Stimulated activated naive CD8-positive, alpha-beta T cell treated with anti-CD3 and anti-CD28 coated beads, Interleukin-15, Interleukin-2, amounts not matched to agents 100 ng/mL and 50 ng/mL, for 24 hours (primary cell): ENCODE results near the gene XBP1.
A peak's percentile ranks its signal among the peaks of the same experiment; 100 is the strongest.
"Not testable (repeated sequence)": the region's sequence is repeated elsewhere in the genome, so short reads cannot be mapped to it uniquely, and the experiment has no call there.

Experiments used
- H3K27ac Mint-ChIP-seq: one replicate; pipeline ENCODE4 v1.8.0; 2021; ENCODE audit warnings: mild to moderate bottlenecking, mixed read lengths
- H3K27me3 Mint-ChIP-seq: one replicate; pipeline ENCODE4 v1.8.0; 2021; ENCODE audit warnings: mixed read lengths
- H3K36me3 Mint-ChIP-seq: one replicate; pipeline ENCODE4 v1.8.0; 2021; ENCODE audit warnings: low read depth, mixed read lengths
- H3K4me1 Mint-ChIP-seq: one replicate; pipeline ENCODE4 v1.8.0; 2021; ENCODE audit warnings: low read depth, mixed read lengths
- H3K4me3 Mint-ChIP-seq: one replicate; pipeline ENCODE4 v1.8.0; 2021; ENCODE audit warnings: mild to moderate bottlenecking, mixed read lengths
- H3K9me3 Mint-ChIP-seq: one replicate; pipeline ENCODE4 v1.8.0; 2021; ENCODE audit warnings: mixed read lengths

The XBP1 gene

GRCh38 chr22:28808716-28809355, 8.5 kb upstream of the XBP1 start:
- no peak overlapping the region for H3K4me3 Mint-ChIP-seq
- no peaks in the 10 kb centered on the region for H3K27me3 Mint-ChIP-seq
- H3K4me1 Mint-ChIP-seq = peaks cover 60% of the 10 kb centered on the region
- H3K9me3 Mint-ChIP-seq = no peaks in the 10 kb centered on the region
- peaks cover 17% of the 10 kb centered on the region for H3K36me3 Mint-ChIP-seq
- no peak overlapping the region for H3K27ac Mint-ChIP-seq

GRCh38 chr22:28805426-28805825, 5.1 kb upstream of the XBP1 start:
- not testable (repeated sequence) for H3K9me3 Mint-ChIP-seq, H3K27ac Mint-ChIP-seq, H3K27me3 Mint-ChIP-seq, H3K4me3 Mint-ChIP-seq
- H3K4me1 Mint-ChIP-seq = peaks cover 46% of the 10 kb centered on the region
- peaks cover 16% of the 10 kb centered on the region for H3K36me3 Mint-ChIP-seq

- peak overlapping the region; percentile 83 for H3K4me3 Mint-ChIP-seq
- no peaks in the 10 kb centered on the region for H3K27me3 Mint-ChIP-seq
- peaks cover 29% of the 10 kb centered on the region for H3K36me3 Mint-ChIP-seq
- peak overlapping the region; percentile 89 for H3K27ac Mint-ChIP-seq
- peaks cover 36% of the 10 kb centered on the region for H3K4me1 Mint-ChIP-seq
- no peaks in the 10 kb centered on the region for H3K9me3 Mint-ChIP-seq
Measured at GRCh38 chr22:28802595-28803123, 2.3 kb upstream of the XBP1 start.

GRCh38 chr22:28801845-28802594, 1.7 kb upstream of the XBP1 start:
- H3K36me3 Mint-ChIP-seq = peaks cover 32% of the 10 kb centered on the region
- peak overlapping the region; percentile 89 for H3K27ac Mint-ChIP-seq
- H3K4me3 Mint-ChIP-seq = peak overlapping the region; percentile 83
- no peaks in the 10 kb centered on the region for H3K9me3 Mint-ChIP-seq
- peaks cover 42% of the 10 kb centered on the region for H3K4me1 Mint-ChIP-seq
- H3K27me3 Mint-ChIP-seq = no peaks in the 10 kb centered on the region

- no peaks in the 10 kb centered on the region for H3K9me3 Mint-ChIP-seq
- peak overlapping the region; percentile 99 for H3K4me3 Mint-ChIP-seq
- peaks cover 64% of the 10 kb centered on the region for H3K4me1 Mint-ChIP-seq
- H3K27ac Mint-ChIP-seq = peak overlapping the region; percentile 99
- H3K27me3 Mint-ChIP-seq = no peaks in the 10 kb centered on the region
- peaks cover 55% of the 10 kb centered on the region for H3K36me3 Mint-ChIP-seq
Measured at GRCh38 chr22:28799606-28800307, 612 bp downstream of the XBP1 start.

- peak overlapping the region; percentile 99 for H3K27ac Mint-ChIP-seq
- H3K9me3 Mint-ChIP-seq = no peaks in the 10 kb centered on the region
- H3K4me1 Mint-ChIP-seq = peaks cover 69% of the 10 kb centered on the region
- H3K36me3 Mint-ChIP-seq = peaks cover 62% of the 10 kb centered on the region
- H3K4me3 Mint-ChIP-seq = peak overlapping the region; percentile 99
- H3K27me3 Mint-ChIP-seq = no peaks in the 10 kb centered on the region
Measured at GRCh38 chr22:28798810-28799605, 1.4 kb downstream of the XBP1 start.

- Mint-ChIP-seq H3K4me3 (peak overlapping the region; percentile 67), H3K36me3 (peaks cover 64% of the 10 kb centered on the region), H3K9me3 (no peaks in the 10 kb centered on the region), H3K27ac (peak overlapping the region; percentile 78), H3K27me3 (no peaks in the 10 kb centered on the region), H3K4me1 (peaks cover 78% of the 10 kb centered on the region)
Measured at GRCh38 chr22:28795932-28796856, 4.2 kb downstream of the XBP1 start.

- H3K27me3 Mint-ChIP-seq = no peaks in the 10 kb centered on the region
- no peak overlapping the region for H3K4me3 Mint-ChIP-seq
- H3K27ac Mint-ChIP-seq = no peak overlapping the region
- peaks cover 65% of the 10 kb centered on the region for H3K36me3 Mint-ChIP-seq
- H3K9me3 Mint-ChIP-seq = no peaks in the 10 kb centered on the region
- peaks cover 73% of the 10 kb centered on the region for H3K4me1 Mint-ChIP-seq
Measured at GRCh38 chr22:28795071-28795693, 5.2 kb downstream of the XBP1 start.

- Mint-ChIP-seq H3K9me3 (no peaks in the 10 kb centered on the region), H3K4me3 (no peak overlapping the region), H3K36me3 (peaks cover 68% of the 10 kb centered on the region), H3K4me1 (peaks cover 69% of the 10 kb centered on the region), H3K27ac (no peak overlapping the region), H3K27me3 (no peaks in the 10 kb centered on the region)
Measured at GRCh38 chr22:28793976-28794584, 6.3 kb downstream of the XBP1 start.

- peak overlapping the region; percentile 17 for H3K27ac Mint-ChIP-seq
- peaks cover 68% of the 10 kb centered on the region for H3K36me3 Mint-ChIP-seq
Measured at GRCh38 chr22:28792491-28793383, 7.6 kb downstream of the XBP1 start.

GRCh38 chr22:28791841-28792490, 8.4 kb downstream of the XBP1 start:
- peaks cover 64% of the 10 kb centered on the region for H3K36me3 Mint-ChIP-seq
- peak overlapping the region; percentile 17 for H3K27ac Mint-ChIP-seq
- no peaks in the 10 kb centered on the region for H3K9me3 Mint-ChIP-seq
- no peaks in the 10 kb centered on the region for H3K27me3 Mint-ChIP-seq
- peaks cover 58% of the 10 kb centered on the region for H3K4me1 Mint-ChIP-seq
- no peak overlapping the region for H3K4me3 Mint-ChIP-seq

More at GRCh38 chr22:28792491-28793383, 7.6 kb downstream of the XBP1 start:
- H3K4me1 Mint-ChIP-seq = peaks cover 66% of the 10 kb centered on the region
- H3K4me3 Mint-ChIP-seq = peak overlapping the region; percentile 15
- H3K27me3 Mint-ChIP-seq = no peaks in the 10 kb centered on the region
- H3K9me3 Mint-ChIP-seq = no peaks in the 10 kb centered on the region

- Mint-ChIP-seq H3K4me1 (peaks cover 50% of the 10 kb centered on the region), H3K36me3 (peaks cover 64% of the 10 kb centered on the region), H3K27ac (no peak overlapping the region), H3K9me3 (no peaks in the 10 kb centered on the region), H3K4me3 (no peak overlapping the region), H3K27me3 (no peaks in the 10 kb centered on the region)
Measured at GRCh38 chr22:28791124-28791523, 9.2 kb downstream of the XBP1 start.
